GM19452 (cell line): ENCODE results near the gene INPP5A.

Experiments used
- ATAC-seq: cut with Tn5 transposase; IDR thresholded peaks from one replicate; pipeline ENCODE4 v1.9.1; 2021; ENCODE audit not compliant: unreplicated experiment

The INPP5A gene

GRCh38 chr10:132626019-132626760, 88.6 kb downstream of the INPP5A start:
- no peak for ATAC-seq

- no peak for ATAC-seq
Observed at GRCh38 chr10:132626761-132627665, 89.4 kb downstream of the INPP5A start.

- ATAC-seq = no peak
Observed at GRCh38 chr10:132627666-132628531, 90.3 kb downstream of the INPP5A start.

- ATAC-seq = no peak
Observed at GRCh38 chr10:132628966-132629900, 91.6 kb downstream of the INPP5A start.

GRCh38 chr10:132630156-132630555, 92.6 kb downstream of the INPP5A start:
- no peak for ATAC-seq

GRCh38 chr10:132630666-132631337, 93.2 kb downstream of the INPP5A start:
- ATAC-seq = no peak

- ATAC-seq = no peak
Observed at GRCh38 chr10:132631338-132631735, 93.8 kb downstream of the INPP5A start.

- no peak for ATAC-seq
Observed at GRCh38 chr10:132632091-132632561, 94.5 kb downstream of the INPP5A start.

GRCh38 chr10:132632851-132633684, 95.5 kb downstream of the INPP5A start:
- no peak for ATAC-seq

GRCh38 chr10:132634241-132634946, 96.8 kb downstream of the INPP5A start:
- no peak for ATAC-seq

GRCh38 chr10:132634947-132635271, 97.3 kb downstream of the INPP5A start:
- ATAC-seq = no peak

- no peak for ATAC-seq
Observed at GRCh38 chr10:132636358-132636757, 98.8 kb downstream of the INPP5A start.

- ATAC-seq = no peak
Observed at GRCh38 chr10:132637477-132638129, 100.0 kb downstream of the INPP5A start.

- no peak for ATAC-seq
Observed at GRCh38 chr10:132638130-132638515, 100.5 kb downstream of the INPP5A start.

- no peak for ATAC-seq
Observed at GRCh38 chr10:132639470-132639869, 101.9 kb downstream of the INPP5A start.

GRCh38 chr10:132640326-132641125, 102.9 kb downstream of the INPP5A start:
- ATAC-seq = no peak

GRCh38 chr10:132641401-132641800, 103.8 kb downstream of the INPP5A start:
- ATAC-seq = no peak
